Stimulated activated CD8-positive, alpha-beta memory T cell treated with anti-CD3 and anti-CD28 coated beads, Interleukin-7, amount 100 ng/mL, for 24 hours (primary cell): ENCODE results near the gene LGALS14.

Source experiments
- DNase-seq: peaks from one replicate; pipeline ENCODE4 v3.0.0-alpha.2; 2020; ENCODE audit warnings: low read depth

The LGALS14 gene

DNA sequence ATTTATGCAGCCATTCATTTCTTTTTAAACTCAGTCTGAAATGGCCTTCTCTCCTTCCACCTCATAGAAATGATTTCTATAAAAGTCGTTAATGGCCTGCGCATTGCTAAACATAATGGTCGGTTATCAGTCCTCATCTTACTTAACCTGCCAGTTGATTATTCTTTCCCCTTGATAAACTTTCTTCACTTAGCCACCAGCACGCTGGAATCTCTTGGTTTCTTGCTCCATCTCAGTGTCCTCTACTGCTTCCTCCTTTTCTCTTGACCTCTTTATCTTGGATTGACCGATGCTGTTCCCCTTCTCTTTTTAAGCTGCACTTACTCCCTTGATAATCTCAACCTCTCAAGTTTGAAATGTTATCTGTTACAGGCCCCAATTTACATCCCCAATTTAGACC, 45.7 kb downstream of the LGALS14 start:
- DNase-seq = no peak

DNA sequence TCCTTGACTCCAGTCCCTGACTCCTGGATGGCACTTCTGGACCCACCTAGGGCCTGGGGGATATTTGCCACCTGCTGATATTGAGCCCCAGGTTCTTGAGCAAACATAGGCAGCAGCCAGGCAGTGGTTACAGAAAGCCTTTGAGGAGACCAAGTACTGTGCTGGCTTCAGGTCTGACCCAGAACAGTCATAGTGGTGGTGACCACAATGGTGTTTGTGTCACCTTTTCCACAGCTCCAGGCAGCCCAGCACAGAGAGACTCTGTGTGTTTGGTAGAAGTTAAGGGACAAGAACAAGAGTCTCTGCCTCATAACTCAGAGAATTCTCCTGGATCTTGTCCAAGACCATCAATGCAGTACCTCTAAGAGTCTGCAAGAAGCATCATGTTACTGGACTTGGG, 48.1 kb downstream of the LGALS14 start:
- no peak for DNase-seq

DNA sequence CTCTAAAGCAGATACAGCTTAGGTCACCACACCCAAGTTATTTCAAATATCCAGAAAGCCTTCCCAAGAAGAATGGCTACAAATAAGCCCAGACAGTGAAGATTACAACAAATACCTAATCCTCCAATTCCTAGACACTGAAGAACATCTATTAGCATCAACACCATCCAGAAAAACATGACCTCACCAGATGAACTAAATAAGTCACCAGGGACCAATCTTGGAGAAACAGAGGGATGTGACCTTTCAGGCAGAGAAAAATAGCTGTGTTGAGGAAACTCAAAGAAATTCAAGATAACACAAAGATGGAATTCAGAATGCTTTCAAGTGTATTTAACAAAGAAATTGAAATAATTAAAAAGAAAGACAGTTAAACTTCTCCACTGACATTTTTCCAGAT, 48.5 kb downstream of the LGALS14 start:
- DNase-seq = no peak

DNA sequence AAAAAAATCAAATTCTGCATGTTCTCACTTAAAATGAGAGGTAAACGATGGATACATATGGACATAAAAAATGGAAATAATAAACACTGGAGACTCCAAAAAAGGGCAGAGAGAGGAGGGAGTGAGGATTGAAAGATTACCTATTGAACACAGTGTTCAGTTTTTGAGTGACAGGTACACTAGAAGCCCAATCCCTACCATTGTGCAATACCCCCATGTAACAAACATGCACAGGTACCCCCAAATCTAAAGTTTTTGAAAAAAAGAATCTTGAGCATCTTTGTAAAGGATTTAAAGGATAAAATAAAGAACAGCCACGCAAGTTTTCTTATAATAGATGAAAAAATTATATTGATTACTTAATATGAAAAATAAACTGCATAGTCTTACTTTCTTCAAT, 50.3 kb downstream of the LGALS14 start:
- no peak for DNase-seq

DNA sequence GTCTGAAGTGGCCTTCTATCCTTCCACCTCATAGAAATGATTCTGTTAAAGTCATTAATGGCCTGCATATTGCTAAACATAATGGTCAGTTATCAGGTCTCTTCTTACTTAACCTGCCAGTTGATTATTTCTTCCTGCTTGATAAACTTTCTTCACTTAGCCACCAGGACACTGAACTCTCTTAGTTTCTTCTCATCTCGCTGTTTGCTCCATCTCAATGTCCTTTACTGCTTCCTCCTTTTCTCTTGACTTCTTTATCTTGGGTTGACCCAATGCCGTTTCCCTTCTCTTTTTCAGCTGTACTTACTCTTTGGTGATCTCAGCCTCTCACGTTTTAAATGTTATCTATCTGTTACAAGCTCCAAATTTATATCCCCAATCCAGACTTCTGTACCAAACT, 50.7 kb downstream of the LGALS14 start:
- DNase-seq = no peak
